NAMALWA (cell line): ENCODE results near the gene ZDHHC7.
A peak's percentile ranks its signal among the peaks of the same experiment; 100 is the strongest.
"Not testable (repeated sequence)": the region's sequence is repeated elsewhere in the genome, so short reads cannot be mapped to it uniquely, and the experiment has no call there.

Source experiments
- DNase-seq: peaks from one replicate; pipeline ENCODE4 v3.0.0-alpha.2; 2015; ENCODE audit warnings: low spot score

Gene ZDHHC7

DNA sequence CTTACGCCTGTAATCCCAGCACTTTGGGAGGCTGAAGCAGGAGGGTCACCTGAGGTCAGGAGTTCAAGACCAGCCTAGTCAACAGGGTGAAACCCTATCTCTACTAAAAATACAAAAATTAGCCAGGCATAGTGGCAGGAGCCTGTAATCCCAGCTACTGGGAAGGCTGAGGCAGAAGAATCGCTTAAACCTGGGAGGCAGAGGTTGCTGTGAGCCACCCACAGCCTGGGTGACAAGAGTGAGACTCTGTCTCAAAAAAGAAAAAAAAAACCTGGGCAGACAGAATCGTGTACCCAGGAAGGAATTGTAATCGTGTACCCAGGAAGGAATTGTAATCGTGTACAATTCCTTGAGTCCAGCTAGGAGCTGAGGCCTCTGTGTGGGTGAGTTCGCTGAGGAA is 72.7 kb downstream of the ZDHHC7 start:
- DNase-seq, result not testable (repeated sequence)

DNA sequence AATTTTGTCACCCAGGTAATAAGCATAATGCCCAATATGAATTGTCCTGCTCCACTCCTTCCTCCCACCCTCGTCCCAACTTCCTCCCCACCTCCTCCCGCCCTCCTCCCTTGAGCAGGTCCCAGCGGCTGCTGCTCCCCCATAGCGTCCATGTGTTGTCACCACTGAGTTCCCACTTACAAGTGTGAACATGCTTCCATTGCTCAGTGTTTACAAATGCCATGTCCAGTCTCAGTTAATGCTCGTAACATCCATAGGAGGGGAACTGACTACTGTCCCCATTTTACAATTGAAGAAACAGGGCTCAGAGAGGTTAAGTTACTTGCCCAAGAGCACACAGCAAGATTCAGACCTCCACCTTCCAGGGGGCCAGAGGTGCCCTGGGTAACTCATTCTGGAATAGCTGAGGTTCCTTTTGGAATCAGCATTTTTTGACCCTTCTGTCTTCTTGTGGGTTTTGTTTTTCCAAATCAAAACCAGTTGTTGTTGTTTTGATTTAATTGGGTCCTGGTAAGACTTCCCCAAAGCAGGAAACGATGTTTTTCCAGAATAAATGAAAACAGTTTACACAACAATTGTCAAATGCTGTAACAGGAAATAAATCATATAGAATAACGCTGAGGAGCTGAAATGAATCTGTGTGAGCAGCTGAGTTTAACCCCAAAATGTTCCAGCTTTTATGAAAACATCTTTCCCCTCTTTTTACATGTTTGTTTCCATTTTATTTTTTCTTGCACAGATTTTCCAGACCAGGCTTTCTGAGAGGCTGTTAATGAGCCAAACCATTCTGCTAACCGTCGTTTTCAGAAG is 73.9 kb downstream of the ZDHHC7 start:
- no peak for DNase-seq

DNA sequence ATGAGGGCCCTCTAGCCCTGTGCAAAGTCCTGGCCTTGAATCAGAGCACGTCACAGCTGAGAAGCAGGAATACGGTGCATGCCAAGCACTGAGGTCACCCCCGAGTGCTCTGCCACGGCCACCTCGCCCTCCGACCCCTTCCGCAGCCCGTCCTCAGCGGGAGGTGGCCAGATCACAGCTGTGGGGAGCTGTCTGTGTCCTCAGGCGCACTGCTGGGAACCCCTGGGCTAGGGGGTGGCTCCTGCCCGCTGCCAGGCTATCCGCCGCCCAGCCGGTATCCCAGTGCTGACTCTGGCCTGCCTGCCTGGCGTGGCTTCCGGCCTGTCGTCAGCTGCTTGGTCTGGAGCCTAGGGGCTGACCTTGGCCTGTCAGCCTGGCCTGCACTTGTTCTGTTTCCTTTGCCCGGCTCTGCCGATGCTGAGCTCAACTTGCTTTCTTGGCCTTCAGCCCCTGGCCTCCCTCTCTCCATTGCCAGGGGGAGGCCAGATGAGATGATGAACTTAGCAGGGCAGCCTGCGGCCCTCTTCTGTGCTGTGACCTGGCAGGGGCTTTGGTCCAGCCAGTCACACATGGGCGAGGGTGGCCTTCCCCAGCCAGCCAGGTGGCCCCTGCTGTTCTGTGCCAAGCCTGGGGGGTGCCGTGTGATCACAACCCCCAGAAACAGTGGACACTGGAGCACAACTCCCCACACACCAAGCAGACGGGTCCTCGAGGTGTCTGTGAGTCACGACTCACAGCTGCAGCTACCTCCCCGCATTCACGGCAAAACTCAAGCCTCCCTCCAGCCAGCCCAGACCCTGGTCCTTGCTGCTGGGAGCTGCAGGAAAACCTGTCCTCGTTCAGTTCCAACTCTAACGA is 77.3 kb downstream of the ZDHHC7 start:
- no peak for DNase-seq

DNA sequence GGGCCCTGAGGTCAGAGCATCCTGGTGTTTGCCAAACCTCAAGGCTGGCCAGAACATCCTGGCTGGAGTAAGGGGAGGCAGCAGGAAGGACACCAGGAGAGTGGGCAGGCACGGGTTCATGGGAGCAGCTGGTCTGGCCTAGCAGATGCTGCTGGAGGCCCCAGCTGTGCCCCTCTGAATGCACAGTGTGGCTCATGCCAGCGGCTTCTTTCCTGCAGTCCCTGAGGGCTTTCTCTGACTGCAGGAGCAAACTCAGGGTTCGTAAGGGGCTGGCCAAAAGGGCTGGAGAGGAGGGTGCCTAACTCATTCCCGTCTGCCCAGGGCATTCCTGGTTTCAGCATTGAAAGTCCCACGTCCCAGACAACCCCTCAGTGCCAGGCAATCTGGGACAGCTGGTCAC is 78.7 kb downstream of the ZDHHC7 start:
- DNase-seq, result no peak

DNA sequence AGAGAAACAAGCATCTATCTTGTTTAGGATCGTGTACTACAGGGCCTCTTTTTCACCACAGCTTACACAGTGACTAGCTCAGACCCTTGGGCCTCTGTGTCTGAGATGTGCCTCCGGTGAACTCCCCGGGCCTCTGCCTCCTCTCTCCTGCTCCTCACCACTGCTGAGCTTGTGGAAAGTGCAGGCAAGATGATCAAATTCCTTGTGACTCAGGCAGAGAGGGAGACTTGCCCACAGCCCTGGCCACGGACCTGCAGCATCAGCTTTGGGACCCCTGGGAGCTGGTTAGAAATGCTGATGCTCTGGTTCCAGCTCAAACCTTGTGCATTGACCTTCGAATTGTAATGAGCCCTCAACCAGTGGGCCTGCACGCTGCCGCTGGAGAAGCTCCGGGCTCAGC is 79.8 kb downstream of the ZDHHC7 start:
- DNase-seq, result no peak

DNA sequence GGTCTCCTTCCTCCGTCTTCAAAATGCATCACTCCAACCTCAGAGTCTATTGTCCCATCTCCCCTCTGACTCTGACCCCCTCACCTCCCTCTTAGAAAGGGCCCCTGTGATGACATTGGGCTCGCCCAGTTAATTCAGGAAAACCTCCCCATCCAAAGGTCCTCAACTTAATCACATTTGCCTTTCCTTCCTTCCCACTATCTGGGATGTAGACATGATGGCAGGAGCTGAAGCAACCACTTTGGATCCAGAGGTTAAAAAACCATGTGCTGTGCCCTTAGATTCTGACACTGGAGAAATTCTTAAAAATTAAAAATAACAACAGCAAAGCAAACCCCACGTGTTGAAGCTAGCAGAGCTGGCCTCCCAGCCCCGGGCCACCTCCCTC is 80.2 kb downstream of the ZDHHC7 start:
- no peak for DNase-seq

DNA sequence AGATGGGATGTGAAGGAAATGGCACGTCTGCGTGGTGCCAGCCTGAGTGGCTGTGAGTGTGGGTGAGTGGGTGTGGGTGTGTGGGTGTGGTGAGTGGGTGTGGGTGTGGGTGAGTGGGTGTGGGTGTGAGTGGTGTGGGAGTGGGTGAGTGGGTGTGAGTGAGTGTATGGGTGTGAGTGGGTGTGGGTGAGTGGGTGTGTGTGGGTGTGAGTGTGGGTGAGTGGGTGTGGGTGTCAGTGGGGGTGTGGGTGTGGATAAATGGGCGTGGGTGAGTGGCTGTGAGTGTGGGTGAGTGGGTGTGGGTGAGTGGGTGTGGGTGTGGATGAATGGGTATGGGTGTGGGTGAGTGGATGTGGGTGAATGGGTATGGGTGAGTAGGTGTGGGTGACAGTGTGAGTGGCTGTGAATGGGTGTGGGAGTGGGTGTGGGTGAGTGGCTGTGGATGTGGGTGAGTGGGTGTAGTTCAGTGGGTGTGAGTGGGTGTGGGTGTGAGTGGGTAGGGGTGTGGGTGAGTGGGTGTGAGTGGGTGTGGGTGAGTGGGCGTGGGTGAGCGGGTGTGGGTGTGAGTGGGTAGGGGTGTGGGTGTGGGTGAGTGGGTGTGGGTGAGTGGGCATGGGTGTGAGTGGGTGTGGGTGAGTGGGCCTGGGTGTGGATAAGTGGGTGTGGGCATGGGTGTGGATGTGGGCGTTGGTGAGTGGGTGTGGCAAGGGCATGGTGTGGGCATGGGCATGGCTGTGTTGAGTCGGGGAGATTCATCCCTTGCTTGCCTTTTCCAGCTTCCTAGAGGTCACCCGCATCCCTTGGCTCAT is 80.8 kb downstream of the ZDHHC7 start:
- DNase-seq, result no peak

DNA sequence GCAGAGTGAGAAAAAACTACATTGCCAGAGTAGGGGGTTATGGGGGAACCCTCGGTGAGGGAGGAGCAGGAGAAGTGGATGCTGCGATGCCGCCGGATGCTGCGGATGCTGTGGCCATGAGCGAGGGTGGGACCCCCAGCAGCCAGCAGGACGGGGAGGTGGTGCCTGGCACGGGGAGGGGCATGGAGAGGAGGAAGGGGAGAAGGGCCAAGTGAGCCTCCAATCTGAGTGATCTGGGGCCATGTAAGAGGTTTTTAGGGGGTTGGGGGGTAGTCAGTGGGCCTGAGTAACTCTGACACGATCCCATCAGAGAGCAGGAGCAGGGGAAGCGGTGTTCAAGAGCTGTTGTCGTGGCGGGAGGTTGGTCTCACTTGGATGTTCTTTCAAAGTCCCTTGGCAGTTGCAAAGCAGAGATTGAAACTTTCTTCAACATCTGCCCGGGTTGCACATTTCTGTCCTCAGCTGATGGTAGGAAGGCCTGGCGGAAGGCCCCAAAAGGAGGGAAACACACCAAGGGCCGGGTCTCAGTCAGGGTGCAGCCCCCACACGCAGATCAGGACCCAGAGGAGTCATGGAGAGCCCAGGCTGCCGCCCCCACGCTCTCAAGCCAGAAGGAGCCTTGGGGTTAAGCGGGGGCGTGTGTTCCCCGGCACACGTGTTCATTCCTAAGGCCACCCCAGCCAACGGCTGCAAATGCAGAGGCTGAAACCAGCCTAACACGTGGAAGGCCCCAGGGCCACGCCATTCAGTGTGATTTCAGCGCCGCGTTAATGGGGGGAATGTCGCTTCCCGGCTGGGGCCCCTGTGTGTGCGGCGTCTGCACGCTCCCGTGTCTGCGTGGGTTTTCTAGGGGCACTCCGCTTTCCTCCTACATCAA is 81.7 kb downstream of the ZDHHC7 start:
- DNase-seq, result no peak

DNA sequence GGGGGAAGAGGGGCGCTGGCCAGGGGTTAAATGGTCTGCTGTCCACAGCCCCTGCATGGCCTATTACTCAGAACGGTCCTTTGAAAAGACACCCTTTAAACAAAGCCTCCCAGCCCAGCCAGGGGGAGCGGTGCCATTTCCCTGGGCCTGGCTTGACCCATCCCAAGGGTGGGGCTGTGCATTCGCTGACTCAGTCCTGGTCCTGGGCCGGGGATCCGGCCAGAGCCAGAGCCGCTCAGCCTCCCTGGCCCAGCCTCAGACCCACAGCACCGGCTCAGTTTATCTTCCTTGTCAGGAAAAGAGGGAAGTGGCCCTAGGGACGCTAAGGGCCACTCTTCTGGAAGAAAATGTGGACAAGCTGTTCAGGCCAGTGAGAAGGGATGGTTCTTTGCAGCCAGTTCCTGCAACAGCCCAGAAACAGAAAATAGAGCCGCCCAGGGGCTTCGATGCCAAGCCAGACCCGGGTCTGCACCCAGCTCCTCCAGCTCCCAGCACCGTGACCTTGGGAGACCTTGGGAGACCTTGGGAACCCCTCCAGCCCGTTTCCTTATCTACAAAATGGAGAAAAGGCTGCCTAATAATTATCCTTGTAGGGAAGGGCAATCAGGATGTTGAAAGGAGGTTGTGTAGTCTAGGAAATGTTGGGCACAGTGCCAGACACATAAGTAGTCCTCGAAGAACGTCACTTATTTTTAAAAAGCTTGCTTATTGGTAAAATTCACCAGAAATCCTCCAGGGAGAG is 82.5 kb downstream of the ZDHHC7 start:
- no peak for DNase-seq

DNA sequence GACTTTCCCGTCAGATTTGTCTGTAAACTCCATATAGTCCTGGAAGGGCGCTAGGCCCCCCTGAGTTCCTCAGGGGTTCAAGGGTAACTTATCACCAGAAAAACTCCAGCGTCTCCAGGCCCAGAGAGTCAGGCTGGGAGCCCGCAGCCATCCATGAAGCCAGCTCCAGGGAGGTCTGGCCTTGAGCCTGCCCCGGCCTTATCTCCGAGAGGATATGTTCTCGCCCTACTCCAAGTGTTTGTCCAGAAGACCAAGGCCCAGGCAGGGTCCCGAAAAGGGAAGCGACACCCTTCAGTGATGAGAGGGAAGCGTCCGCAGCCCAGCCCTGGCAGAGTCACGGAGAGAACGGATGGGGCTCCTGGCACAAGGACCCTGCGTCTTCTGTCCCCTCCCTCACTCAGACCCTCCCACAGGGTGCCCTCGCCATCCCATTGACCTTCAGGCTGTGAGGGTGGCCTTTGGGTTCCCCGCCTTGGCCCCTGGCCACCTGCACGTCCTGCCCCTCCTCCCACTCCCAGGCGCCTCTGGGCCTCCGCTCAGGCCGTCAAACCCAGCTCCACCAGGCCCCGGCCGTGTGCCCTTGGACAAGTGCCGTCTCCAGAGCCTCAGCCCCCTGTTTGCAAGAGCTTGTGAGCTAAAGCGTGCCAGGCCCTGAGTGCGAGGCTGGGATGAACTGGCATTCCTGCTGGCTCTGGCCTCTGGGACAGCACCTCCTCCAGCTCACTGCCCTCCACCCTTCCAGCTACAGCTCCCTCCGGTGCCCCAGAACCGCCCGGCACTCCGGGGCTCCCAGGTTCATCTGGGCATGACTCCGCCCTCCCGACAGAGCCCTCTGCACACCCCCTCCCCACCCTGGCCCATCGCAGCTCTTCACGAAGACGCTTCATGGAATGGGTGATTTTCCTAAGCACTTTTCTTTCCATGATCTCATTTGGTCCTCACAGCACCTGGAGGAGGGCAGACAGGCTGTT is 83.4 kb downstream of the ZDHHC7 start:
- no peak for DNase-seq

DNA sequence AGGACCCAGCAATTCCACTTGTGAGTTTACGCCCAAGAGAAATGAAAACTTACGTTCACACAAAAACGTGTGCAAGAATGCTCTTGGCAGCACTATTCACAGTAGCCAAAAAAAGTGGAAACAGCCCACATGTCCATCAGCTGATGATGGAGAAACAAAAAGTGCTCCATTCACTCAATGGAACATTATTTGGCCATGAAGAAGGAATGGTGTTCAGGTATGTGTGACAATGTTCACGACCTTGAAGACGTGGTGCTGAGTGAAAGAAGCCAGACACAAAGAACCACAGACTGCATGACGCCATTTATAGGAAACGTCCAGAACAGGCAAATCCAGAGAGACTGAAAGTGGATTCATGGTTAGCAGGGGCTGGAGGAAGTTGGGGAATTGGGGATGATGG is 84.9 kb downstream of the ZDHHC7 start:
- no peak for DNase-seq

DNA sequence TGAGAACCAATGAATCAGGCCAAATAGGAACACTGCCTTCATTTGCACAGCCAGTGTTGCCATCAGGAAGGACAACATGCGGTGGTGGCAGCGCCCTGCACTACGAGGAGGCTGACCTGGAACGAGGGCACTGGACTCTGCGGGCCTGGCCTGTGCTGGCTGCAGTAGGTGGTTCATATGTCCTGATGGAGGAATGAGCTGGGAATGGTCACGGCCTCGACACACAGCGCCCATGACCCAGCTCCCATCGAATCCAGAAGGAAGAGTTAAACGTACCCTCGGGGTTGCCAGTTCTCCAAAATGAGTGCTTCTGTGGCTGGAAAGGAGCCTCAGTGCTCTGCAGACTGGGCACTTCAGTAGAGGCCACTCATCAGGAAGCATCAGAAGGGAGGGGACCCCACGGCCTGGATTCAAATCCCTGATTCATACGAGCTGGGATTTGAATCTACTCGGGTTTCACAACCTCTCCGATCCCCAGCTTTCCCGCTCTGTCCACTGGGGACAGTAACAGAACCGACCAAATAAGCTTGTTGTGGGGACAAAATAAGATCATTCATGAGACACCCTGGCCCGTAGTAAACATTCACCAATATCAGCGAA is 85.5 kb downstream of the ZDHHC7 start:
- DNase-seq, result no peak

DNA sequence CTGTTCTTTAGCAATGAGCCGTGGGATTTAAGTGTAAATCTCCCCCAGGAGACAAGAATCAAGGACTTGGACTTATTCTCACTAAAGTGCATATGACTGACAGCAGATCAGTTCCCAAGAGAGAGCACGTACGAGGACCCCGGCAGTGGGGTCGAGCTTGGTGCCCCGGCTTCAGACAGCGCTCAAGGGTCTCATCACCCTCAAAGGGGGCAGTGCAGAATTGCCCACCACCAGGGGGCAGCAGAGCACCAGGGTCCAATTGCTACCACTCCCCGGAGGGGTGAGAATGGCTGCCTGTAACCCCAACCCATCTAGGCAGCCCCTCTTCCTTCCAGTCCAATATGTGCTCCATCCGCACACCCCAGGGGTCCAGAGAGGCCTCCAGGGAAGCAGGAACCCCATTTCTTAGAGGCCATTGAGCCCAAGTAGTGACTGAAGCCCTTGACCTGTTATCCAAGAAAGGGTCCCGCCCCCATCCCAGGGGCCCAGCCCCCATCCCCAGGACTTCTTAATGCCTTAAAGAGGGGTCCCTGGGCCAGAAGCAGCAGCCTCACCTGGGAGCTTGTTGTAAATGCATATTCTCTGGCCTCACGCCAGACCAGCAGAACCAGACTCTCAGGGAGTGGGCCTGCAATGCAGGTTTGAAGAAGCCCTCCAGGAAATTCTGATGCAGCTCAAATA is 86.1 kb downstream of the ZDHHC7 start:
- peak; percentile 74 for DNase-seq

DNA sequence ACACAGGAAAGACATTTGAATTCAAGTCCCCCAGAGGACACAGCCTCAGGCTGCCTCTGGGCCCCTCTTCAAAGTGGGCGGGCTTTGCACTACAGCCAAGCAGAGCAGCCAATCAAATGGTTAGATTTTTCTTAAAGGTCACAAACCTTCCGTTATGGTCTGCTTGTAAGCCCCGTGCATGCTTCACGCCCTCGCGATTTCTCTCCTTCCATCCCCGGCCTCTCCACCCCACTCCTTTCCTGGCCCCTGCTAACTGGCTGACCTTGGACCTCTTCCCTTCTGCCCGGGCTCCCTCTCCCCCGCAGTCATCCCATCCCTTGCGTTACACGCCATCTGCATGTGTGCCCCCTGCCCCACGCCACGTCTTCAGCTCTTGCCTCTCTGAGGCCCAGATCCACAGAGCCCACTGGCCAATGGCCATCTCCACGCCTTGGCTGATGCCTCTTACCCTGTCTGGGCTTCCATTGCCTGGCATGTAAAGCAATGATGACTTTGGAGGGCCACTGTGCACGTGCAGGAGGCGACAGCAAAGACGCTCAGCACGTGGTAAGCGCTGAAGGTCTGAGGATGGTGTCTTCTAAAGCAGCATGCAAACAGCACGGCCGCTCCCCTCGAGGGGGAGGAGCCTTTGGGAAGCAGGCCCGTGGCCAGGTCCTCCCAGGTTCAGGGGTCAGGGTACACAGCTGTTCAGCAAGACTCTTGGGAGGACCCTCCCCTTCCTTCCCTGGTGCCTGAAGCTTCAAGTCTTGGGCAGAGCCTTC is 86.8 kb downstream of the ZDHHC7 start:
- DNase-seq, result peak; percentile 15
